GM12874 (cell line): ENCODE results near the gene SPATA13.

Source experiments
- TF ChIP-seq, protein P1 (sequence below): IDR thresholded peaks from 2 replicates; pipeline ENCODE4 v1.5.1; 2011; ENCODE audit warnings: low read depth, mild to moderate bottlenecking, control low read depth, low read length, moderate library complexity; ENCODE audit not compliant: insufficient read depth

The SPATA13 gene

DNA sequence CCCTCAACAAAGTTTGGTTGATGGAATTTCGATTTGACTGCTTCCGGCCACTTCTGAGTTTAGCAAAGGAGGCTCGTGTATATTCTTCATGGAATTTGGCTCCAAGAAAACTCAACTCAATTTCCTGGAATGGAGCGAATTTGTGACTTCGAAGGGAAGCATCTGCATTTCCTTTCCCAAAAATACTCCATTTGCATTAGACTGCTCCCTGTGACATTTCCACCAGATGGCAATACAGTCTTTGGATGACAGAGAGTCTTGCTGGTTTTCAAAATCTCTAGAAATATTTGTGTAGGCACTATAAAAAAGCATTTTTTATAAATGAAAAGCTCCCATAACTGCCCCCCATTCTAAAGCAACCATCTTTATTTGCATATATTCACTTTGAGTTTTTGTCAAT is 152.9 kb downstream of the SPATA13 start:
- TF ChIP-seq, protein P1, sequence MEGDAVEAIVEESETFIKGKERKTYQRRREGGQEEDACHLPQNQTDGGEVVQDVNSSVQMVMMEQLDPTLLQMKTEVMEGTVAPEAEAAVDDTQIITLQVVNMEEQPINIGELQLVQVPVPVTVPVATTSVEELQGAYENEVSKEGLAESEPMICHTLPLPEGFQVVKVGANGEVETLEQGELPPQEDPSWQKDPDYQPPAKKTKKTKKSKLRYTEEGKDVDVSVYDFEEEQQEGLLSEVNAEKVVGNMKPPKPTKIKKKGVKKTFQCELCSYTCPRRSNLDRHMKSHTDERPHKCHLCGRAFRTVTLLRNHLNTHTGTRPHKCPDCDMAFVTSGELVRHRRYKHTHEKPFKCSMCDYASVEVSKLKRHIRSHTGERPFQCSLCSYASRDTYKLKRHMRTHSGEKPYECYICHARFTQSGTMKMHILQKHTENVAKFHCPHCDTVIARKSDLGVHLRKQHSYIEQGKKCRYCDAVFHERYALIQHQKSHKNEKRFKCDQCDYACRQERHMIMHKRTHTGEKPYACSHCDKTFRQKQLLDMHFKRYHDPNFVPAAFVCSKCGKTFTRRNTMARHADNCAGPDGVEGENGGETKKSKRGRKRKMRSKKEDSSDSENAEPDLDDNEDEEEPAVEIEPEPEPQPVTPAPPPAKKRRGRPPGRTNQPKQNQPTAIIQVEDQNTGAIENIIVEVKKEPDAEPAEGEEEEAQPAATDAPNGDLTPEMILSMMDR = no peak

DNA sequence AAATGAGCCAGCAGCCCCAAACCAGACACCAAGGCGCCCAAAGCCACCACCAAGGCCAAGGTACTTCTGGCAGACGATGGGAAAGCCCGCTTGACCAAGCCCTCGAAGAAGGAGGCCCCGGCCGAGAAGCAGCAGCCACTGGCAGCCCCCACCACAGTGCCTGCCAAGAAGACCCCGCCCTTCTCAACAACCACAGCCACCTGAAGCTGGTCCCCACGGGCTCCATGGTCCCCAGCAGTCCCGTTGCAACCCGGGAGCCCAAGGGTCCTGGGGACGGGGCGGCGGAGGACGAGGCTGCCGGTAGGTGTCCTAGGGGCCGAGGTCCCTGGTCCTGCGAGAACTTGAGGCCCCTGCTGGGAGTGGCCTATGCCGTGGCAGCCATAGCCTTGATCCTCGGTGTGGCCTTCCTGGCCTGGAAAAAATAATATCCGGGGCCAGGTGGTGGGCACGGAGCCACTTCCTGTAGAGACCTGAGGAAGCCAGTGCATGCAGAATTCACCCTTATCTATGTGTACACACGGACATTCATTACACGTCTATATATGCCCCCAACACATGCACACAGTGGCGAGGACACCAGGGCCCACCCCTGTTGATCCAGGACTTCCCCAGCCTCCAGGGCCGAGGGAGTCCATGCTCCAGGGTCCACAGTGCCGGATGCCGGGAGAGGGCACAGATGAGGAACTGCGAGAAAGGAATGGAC is 162.7 kb downstream of the SPATA13 start:
- TF ChIP-seq, protein P1 = no peak

DNA sequence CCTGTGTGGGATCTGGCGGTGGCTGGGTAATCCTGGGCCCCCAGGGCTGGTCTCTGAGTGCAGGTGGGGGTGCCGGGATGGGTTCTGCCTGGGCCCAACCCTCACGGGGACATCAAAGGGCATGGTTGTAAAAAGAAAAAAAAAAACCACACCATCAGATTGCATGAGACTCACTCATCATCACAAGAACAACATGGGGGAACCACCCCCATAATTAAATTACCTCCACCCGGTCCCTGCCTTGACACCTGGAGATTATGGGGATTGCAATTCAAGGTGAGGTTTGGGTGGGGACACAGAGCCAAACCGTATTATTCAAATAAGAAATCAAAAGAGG is 163.2 kb downstream of the SPATA13 start:
- TF ChIP-seq, protein P1 = no peak

DNA sequence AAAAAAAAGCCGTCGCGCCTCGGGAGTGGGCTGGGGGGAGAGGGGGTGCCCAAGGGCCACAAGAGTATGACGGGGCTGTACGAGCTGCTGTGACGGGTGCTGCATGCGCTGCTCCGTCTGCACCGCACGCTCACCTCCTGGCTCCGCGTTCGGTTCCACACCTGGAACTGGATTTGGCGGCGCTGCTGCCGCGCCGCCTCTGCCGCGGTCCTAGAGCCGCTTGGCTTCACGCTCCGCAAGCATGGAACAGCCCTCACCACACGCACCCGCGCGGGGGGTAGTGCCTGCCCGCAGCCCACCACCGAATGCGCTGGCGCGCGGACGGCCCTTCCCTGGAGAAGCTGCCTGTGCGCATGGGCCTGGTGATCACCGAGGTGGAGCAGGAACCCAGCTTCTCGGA is 167.6 kb downstream of the SPATA13 start:
- TF ChIP-seq, protein P1 = no peak

DNA sequence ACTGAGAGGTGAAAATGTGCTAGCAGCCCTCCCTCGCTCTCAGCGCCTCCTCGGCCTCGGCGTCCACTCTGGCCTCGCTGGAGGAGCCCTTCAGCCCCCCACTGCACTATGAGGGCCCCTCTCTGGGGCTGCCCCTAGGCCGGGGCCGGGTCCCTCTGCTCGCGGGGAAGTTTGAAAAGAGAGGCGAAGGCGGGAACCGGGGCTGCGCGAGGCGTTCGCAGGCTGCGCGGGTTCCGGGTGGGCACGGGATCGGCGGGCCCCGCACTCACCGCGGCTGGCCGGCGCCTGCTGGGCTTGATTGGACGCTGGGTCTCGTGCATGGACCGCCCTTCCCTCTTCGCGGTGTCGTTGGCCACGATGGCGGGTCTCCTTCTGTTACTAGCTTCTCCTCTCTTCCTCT is 178.2 kb downstream of the SPATA13 start:
- TF ChIP-seq, protein P1 = no peak

DNA sequence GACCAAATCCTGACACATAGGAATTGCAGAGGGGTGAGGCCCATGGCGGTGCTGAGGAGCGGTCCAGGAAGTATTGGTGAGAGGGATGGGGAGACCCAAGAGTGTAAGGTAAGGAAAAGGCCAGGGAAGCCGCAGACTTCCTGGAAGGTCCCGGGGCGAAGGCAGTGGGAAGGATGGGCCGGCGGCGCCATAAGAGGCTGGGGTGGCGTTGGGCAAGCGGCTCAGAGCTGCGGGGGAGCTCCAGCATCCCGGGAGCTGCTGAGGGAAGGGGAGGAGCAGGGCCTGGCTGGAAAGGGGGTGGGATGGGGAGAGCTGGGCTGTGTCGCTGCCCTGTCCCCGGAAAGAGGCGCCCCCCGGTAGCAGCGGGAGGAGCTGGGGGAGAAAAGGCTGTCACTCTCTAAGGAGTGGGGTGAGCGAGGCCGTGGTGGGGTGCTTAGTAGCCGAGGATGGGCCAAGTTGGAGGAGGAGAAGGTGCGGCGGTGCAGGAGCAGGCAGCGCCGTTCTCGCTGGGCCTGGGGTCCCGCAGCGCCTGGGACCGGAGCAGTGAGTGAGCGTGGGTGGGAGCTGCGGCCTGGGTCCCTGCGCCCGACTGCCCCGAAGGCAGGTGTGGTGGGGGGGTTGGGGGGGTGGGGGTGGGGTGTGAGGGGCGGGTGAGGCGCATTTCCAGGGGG is 179.6 kb downstream of the SPATA13 start:
- TF ChIP-seq, protein P1 = no peak

DNA sequence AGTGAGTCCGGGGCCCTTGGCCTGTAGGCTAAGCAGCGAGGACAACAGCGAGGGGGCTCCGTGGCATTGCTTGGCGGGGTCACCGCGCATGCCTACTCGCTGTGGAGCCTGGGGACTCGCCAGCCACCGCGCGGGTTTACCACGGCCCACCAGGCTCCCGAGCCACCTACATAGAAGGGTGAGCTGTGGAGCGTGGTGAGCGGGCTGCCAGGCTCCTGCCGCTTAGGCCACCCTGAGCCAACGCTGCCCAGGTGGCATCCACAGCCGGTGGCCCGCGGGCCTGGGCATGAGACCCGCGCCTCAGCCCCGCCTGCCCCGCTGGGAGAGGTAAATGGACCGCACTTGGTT is 180.1 kb downstream of the SPATA13 start:
- TF ChIP-seq, protein P1 = no peak
